Measurements from ENCODE around the gene PRAC2.
"Not testable (repeated sequence)": the region's sequence is repeated elsewhere in the genome, so short reads cannot be mapped to it uniquely, and the experiment has no call there.

PRAC2 gene

GRCh38 chr17:48722915-48723422 lies at the start of gene PRAC2:
PRAC2 (plus strand) TSS chr17:48723185; CDS start chr17:48724411, 1,226 bp downstream.
- DNase-seq: no peak

GRCh38 chr17:48676963-48677558 lies 45.9 kb upstream of the PRAC2 start:
- DNase-seq: no peak

GRCh38 chr17:48678141-48678971 lies 44.6 kb upstream of the PRAC2 start:
- DNase-seq: peak; percentile 52

- no peak for DNase-seq
Measured at GRCh38 chr17:48679385-48680096, 43.4 kb upstream of the PRAC2 start.

- no peak for DNase-seq
Measured at GRCh38 chr17:48681609-48682008, 41.4 kb upstream of the PRAC2 start.

- DNase-seq: no peak
Measured at GRCh38 chr17:48690655-48691054, 32.3 kb upstream of the PRAC2 start.

- no peak for DNase-seq
Measured at GRCh38 chr17:48692049-48692448, 30.9 kb upstream of the PRAC2 start.

- DNase-seq: no peak
Measured at GRCh38 chr17:48693178-48693577, 29.8 kb upstream of the PRAC2 start.

- DNase-seq: no peak
Measured at GRCh38 chr17:48701864-48702532, 21.0 kb upstream of the PRAC2 start.

GRCh38 chr17:48704361-48705248 lies 18.4 kb upstream of the PRAC2 start:
- no peak for DNase-seq

- no peak for DNase-seq
Measured at GRCh38 chr17:48711128-48711527, 11.9 kb upstream of the PRAC2 start.

- DNase-seq: no peak
Measured at GRCh38 chr17:48715496-48716399, 7.2 kb upstream of the PRAC2 start.

- DNase-seq: not testable (repeated sequence)
Measured at GRCh38 chr17:48716549-48716948, 6.4 kb upstream of the PRAC2 start.

GRCh38 chr17:48717367-48718226 lies 5.4 kb upstream of the PRAC2 start:
- DNase-seq: no peak

GRCh38 chr17:48718227-48718760 lies 4.7 kb upstream of the PRAC2 start:
- DNase-seq: no peak

- no peak for DNase-seq
Measured at GRCh38 chr17:48718761-48719641, 4.0 kb upstream of the PRAC2 start.

GRCh38 chr17:48719642-48720265 lies 3.2 kb upstream of the PRAC2 start:
- DNase-seq: no peak

Data from activated CD4-positive, alpha-beta T cell treated with anti-CD3 and anti-CD28 coated beads for 1 hour (primary cell).